Common myeloid progenitor, CD34-positive (primary cell): ENCODE data around the gene SUGCT.

Experiments
- CTCF ChIA-PET: fragments of 350-600 bp; sonication (Branson Sonifier 250); formaldehyde crosslinking; loops from one replicate; lab custom pipeline; 2021; ENCODE audit warnings: antibody characterized with exemption; lab: Charles Lee
- POLR2A ChIA-PET: fragments of 350-600 bp; sonication (Branson Sonifier 250); formaldehyde crosslinking; loops from one replicate; lab custom pipeline; 2021; ENCODE audit warnings: antibody characterized with exemption; lab: Charles Lee
- DNase-seq, 3 donors: peaks; one replicate each; pipeline versions ENCODE4 v3.0.0 to v3.0.0-alpha.2; 2013
- H3K27ac ChIP-seq, 2 experiments: 1 replicate in 1 of 2; 2 replicates in 1 of 2; pipeline ENCODE4 v1.7.0; 2013; ENCODE audit warnings: inconsistent platforms in 2 of 2, low read length in 2 of 2, mild to moderate bottlenecking in 2 of 2, low read depth in 1 of 2, moderate library complexity in 1 of 2; ENCODE audit not compliant: severe bottlenecking in 2 of 2, insufficient read depth in 1 of 2, poor library complexity in 1 of 2
- H3K27me3 ChIP-seq, 5 experiments: replicated peaks in 2 of 5; 1 replicate in 3 of 5; 2 replicates in 2 of 5; pipeline versions ENCODE4 v1.6.1 to v1.7.0; 2013; ENCODE audit warnings: low read length in 4 of 5, mild to moderate bottlenecking in 2 of 5, moderate library complexity in 2 of 5, inconsistent platforms in 1 of 5; ENCODE audit not compliant: insufficient read depth in 5 of 5, control insufficient read depth in 4 of 5
- H3K36me3 ChIP-seq, 4 experiments: 1 replicate in 2 of 4; 2 replicates in 2 of 4; pipeline versions ENCODE4 v1.6.1 to v1.7.0; 2013; ENCODE audit warnings: low read length in 3 of 4, control low read depth in 1 of 4, mild to moderate bottlenecking in 1 of 4; ENCODE audit not compliant: control insufficient read depth in 4 of 4, insufficient read depth in 4 of 4
- H3K4me1 ChIP-seq, 4 experiments: 1 replicate in 3 of 4; 2 replicates in 1 of 4; pipeline versions ENCODE4 v1.6.1 to v1.7.1; 2013; ENCODE audit warnings: low read length in 3 of 4, mild to moderate bottlenecking in 3 of 4, control low read depth in 1 of 4, inconsistent platforms in 1 of 4, moderate library complexity in 1 of 4; ENCODE audit not compliant: control insufficient read depth in 4 of 4, insufficient read depth in 4 of 4; ENCODE audit errors: control extremely low read depth in 1 of 4
- H3K4me3 ChIP-seq, 7 experiments: 1 replicate in 4 of 7; 2 replicates in 3 of 7; pipeline versions ENCODE4 v1.5.1 to v1.7.0; 2013; ENCODE audit warnings: mild to moderate bottlenecking in 7 of 7, low read length in 6 of 7, moderate library complexity in 6 of 7, inconsistent platforms in 2 of 7, low read depth in 2 of 7, control low read depth in 1 of 7; ENCODE audit not compliant: insufficient read depth in 4 of 7, control insufficient read depth in 1 of 7; ENCODE audit errors: extremely low read depth in 1 of 7
- H3K9me3 ChIP-seq, 5 experiments: 1 replicate in 4 of 5; 2 replicates in 1 of 5; pipeline versions ENCODE4 v1.6.1 to v1.7.1; 2013; ENCODE audit warnings: low read length in 4 of 5, mild to moderate bottlenecking in 2 of 5, inconsistent platforms in 1 of 5, low read depth in 1 of 5, moderate library complexity in 1 of 5; ENCODE audit not compliant: control insufficient read depth in 4 of 5, insufficient read depth in 2 of 5; ENCODE audit errors: control extremely low read depth in 1 of 5
- WGBS: methylation state at CpG from one replicate; pipeline ENCODE4 v1.1.5; 2013; ENCODE audit not compliant: insufficient coverage; 5-methylcytosine and 5-hydroxymethylcytosine counted together

Gene SUGCT

DNA sequence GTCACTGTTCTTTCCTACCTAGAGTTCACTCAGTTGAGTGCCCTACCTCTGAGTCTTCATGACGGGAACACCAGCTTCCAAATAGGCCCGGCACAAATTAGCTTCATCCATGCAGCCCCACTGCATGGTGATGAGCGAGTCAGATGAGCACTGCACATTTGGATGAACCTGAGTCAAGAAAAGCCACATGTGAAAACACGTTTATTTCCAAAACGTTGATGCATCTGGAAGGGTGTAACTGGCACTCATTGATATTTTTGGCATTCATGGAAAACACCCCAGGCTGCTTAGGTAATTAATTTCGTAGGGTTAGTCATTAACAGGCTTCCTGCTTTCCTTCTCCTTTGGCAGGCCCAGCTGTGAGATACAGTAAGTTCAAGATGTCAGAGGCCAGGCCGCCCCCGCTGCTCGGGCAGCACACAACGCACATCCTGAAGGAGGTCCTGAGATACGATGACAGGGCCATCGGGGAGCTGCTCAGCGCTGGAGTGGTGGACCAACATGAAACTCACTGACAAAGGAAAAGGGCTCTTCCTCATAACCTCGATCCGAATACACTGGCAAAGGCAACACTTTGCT lies 725.2 kb downstream of the SUGCT start:
- Histone ChIP-seq H3K4me3 (no peak overlapping the region), H3K4me1 (no peaks in the 10 kb centered on the region), H3K27me3 (no peaks in the 10 kb centered on the region), H3K9me3 (no peaks in the 10 kb centered on the region), H3K36me3 (no peaks in the 10 kb centered on the region), H3K27ac (no peak overlapping the region)
- CTCF ChIA-PET, result no interaction called here
- POLR2A ChIA-PET, result interaction anchor here (0.6 kb wide), 1 partner anchor 1283 kb away, joined by 3 read pairs; no protein-coding TSS in a partner anchor
- DNase-seq, result no peak
- WGBS, result 92% methylated on average over 15 of the region's 15 CpGs

DNA sequence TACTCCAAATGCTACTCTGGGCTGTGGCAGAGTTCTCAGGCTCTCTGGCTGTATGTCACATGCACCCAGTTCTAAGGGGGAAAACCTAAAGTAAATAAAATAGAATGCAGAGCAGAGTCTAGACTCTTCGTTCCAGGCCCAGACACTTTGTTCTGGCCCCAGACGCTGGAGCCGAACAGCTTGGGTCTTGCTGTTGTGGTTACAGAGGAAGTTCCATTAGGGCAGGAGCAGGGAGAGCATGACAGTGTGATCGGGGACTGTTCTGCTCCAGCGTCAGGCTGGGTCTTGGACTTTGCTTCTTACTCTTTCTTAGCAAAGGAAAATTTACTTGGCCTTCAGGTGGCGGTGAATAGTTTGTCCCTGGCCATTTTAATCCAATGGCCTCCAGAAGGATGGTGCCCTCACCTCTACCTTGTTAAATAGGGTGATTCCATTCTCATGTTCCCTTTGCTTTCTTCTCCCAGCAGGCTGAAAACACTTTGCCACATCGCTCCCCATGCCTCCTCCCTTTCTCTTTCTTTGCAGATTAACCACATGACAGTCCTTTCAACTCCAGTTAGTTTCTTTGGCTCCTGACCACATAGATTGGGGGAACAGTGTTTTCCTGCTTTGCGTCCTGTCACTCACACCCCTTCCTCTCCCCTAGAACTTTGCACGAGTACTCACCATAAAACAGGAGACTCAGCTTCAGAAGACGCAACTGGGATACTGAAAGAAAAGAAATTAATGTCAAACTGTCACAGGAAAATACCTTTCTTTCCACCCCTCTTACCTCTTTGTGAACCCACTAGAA lies 730.8 kb downstream of the SUGCT start:
- Histone ChIP-seq H3K9me3 (peaks cover 0 to 8% (median 3%) of the 10 kb centered on the region in 5 experiments), H3K27me3 (no peaks in the 10 kb centered on the region), H3K36me3 (no peaks in the 10 kb centered on the region), H3K4me1 (no peaks in the 10 kb centered on the region), H3K27ac (no peak overlapping the region), H3K4me3 (no peak overlapping the region)
- no peak for DNase-seq
- CTCF ChIA-PET, result no interaction called here
- POLR2A ChIA-PET, result no interaction called here
- WGBS, result 79% methylated on average over 8 of the region's 10 CpGs

DNA sequence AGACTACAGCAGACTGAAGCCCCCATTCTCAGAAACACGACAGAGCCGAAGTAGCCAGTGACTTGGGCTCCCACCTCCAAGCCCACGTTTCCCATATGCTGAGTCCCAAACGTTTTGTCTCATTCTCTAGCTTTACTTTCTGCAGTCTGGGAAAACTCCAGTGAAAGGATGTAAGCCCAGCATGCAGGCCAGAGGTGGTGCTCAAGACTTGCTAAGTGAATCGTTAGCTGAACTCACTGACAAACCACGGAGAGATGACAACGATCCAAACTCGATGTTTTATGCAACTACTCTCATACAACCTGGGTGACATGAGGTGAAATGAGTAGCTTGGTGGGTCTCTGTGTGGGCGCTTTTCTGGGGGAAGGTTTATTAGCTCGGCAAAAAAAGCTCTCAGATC lies 731.8 kb downstream of the SUGCT start:
- Histone ChIP-seq H3K4me3 (no peak overlapping the region), H3K27me3 (no peaks in the 10 kb centered on the region), H3K27ac (no peak overlapping the region), H3K4me1 (no peaks in the 10 kb centered on the region), H3K36me3 (no peaks in the 10 kb centered on the region), H3K9me3 (peaks cover 0 to 8% (median 3%) of the 10 kb centered on the region in 5 experiments)
- POLR2A ChIA-PET, result no interaction called here
- DNase-seq, result no peak
- CTCF ChIA-PET, result no interaction called here
- 96% methylated on average over 6 of the region's 10 CpGs for WGBS

DNA sequence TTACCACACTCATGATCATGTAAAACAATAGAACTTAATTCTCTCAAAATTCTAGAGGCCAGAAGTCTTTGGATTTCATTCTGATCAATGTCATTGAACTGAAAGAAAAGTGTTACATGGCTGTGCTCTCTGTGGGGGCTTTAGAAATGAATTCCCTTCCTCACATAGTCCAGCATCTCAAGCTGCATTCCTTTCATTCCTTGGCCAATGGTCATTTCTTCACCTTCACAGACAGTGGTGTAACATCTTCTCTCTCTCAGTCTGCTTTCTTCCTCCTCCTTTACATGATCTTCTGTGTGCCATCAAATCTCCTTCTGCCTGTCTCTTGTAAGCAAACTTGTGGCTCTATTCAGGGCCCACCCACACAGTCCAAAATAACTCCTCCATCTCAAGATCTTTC lies 735.3 kb downstream of the SUGCT start:
- ChIA-PET CTCF (no interaction called here), POLR2A (no interaction called here)
- Histone ChIP-seq H3K4me1 (no peaks in the 10 kb centered on the region), H3K36me3 (no peaks in the 10 kb centered on the region), H3K9me3 (peaks cover 1 to 8% (median 3%) of the 10 kb centered on the region in 5 experiments), H3K27ac (no peak overlapping the region), H3K4me3 (no peak overlapping the region), H3K27me3 (no peaks in the 10 kb centered on the region)
- DNase-seq, result no peak

DNA sequence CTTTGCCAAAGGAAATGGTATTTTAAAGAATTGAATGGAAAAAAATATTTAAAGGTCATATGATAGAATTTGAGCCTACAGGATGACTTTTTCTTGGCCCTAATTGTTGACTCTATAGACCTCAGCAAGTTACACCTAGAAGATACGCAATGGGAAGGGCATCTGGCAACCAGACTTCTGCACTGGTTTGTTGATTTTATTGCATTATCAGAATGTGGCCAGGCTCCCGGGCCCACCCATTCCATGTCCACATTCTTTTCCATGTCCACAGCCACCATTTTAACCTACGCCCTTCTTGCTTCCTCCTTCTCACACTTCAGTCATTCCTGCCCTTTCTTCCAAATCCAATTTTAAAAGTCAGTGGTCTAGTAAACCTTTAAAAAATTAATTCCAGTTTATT lies 738.4 kb downstream of the SUGCT start:
- H3K9me3 ChIP-seq, result peaks cover 1 to 8% (median 3%) of the 10 kb centered on the region in 5 experiments
- DNase-seq, result no peak
- WGBS, result 100% methylated on average over 2 of the region's 3 CpGs
- ChIA-PET CTCF (interaction anchor here (0.8 kb wide), 1 partner anchor 10 kb away, joined by 3 read pairs; no protein-coding TSS in a partner anchor), POLR2A (no interaction called here)
- H3K4me1 ChIP-seq, result no peaks in the 10 kb centered on the region
- no peak overlapping the region for H3K4me3 ChIP-seq
- no peaks in the 10 kb centered on the region for H3K27me3 ChIP-seq
- no peak overlapping the region for H3K27ac ChIP-seq
- H3K36me3 ChIP-seq, result no peaks in the 10 kb centered on the region

DNA sequence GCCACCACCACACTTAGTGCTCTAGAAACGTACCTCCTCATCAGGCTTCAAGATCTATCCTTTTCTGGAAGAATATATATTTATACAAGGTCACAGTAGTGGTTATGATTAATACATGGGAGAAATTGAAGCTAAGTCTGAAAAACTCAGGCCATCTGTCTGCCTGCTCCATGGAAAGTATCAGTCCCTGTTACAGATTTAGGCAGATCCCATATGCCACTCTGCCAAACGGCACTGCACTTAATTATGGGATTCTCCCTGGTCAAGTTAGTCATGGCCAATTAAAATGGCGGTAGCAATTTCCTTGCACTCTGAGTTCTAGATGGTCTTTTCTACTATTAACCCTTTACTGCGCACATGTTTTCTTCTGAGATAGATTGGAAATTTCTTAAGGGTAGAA lies 740.0 kb downstream of the SUGCT start:
- ChIA-PET POLR2A (no interaction called here), CTCF (no interaction called here)
- H3K9me3 ChIP-seq, result peaks cover 0 to 5% (median 2%) of the 10 kb centered on the region in 5 experiments
- WGBS, result 100% methylated on average over 3 of the region's 4 CpGs
- no peak for DNase-seq
- H3K36me3 ChIP-seq, result no peaks in the 10 kb centered on the region
- H3K27me3 ChIP-seq, result no peaks in the 10 kb centered on the region
- no peak overlapping the region for H3K4me3 ChIP-seq
- H3K4me1 ChIP-seq, result no peaks in the 10 kb centered on the region
- H3K27ac ChIP-seq, result no peak overlapping the region

DNA sequence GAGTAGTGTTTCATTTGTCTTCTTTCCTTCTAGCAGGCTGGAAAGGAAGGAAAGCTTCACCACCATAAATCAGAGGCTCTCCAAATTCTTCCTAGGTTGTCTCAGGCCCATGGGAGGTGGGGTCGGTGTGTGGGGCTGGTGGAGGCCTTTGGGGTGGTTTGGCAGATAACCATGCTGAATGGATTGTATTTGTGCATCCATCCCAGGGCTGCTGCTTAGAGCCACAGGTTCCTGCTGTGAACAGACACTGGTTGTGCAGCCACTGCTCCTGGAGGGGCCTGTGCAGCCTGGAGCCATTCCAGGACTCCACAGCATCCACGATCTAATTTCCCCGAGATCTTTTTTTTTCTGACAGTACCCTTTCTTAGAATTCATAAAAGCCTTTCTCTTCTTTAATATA lies 741.8 kb downstream of the SUGCT start:
- H3K36me3 ChIP-seq, result no peaks in the 10 kb centered on the region
- DNase-seq, result no peak
- no peak overlapping the region for H3K4me3 ChIP-seq
- peaks cover 0 to 5% (median 0%) of the 10 kb centered on the region in 5 experiments for H3K9me3 ChIP-seq
- no peaks in the 10 kb centered on the region for H3K4me1 ChIP-seq
- H3K27me3 ChIP-seq, result no peaks in the 10 kb centered on the region
- H3K27ac ChIP-seq, result no peak overlapping the region
- ChIA-PET POLR2A (no interaction called here), CTCF (no interaction called here)
- 94% methylated on average over 2 of the region's 3 CpGs for WGBS
